Dorsolateral prefrontal cortex (tissue), 118 donors: ENCODE results near the gene ITGA3. TPM values are rescaled to one million over a fixed set of nuclear protein-coding genes. Genes with fewer than 3 reads are reported as not detected.

Source experiments
- total RNA-seq, 120 experiments: library from RNA; stranded (reverse); gene quantifications; one replicate each; pipeline versions ENCODE4 v1.2.3 to v1.2.4, GENCODE V29; 2022

Gene ITGA3
- total RNA-seq, 120 experiments from 2014 or later, result 12.7 to 53.3 (median 33.2) TPM

Other genes starting within 250 kb of the ITGA3 start
- gene TAC4, start 208.0 kb upstream of the ITGA3 start, total RNA-seq, result 1 to 10 TPM in 1 of 120 experiments, under 1 TPM in 1, not detected in 118; 0.97 to 1.3 TPM
- gene DLX4, start 86.9 kb upstream of the ITGA3 start, total RNA-seq, result 1 to 10 TPM in 20 of 120 experiments, under 1 TPM in 41, not detected in 59; 0.27 to 2.5 (median 0.76) TPM
- under 1 TPM in 49 of 120 experiments, not detected in 71; 0.14 to 0.93 (median 0.37) TPM for gene DLX3, start 60.9 kb upstream of the ITGA3 start, total RNA-seq
- 100 to 1,000 TPM in 115 of 120 experiments, 10 to 100 TPM in 5; 87.1 to 176 (median 131) TPM for gene PDK2, start 39.2 kb downstream of the ITGA3 start, total RNA-seq
- 100 to 1,000 TPM in 2 of 120 experiments, 10 to 100 TPM in 118; 17.9 to 122 (median 58.2) TPM for gene SAMD14, start 74.0 kb downstream of the ITGA3 start, total RNA-seq
- 100 to 1,000 TPM in 118 of 120 experiments, 10 to 100 TPM in 2; 74.6 to 225 (median 160) TPM for gene PPP1R9B, start 94.6 kb downstream of the ITGA3 start, total RNA-seq
- 1 to 10 TPM in 57 of 120 experiments, under 1 TPM in 26, not detected in 37; 0.37 to 7.6 (median 1.3) TPM for gene SGCA, start 109.9 kb downstream of the ITGA3 start, total RNA-seq
- gene COL1A1, start 145.5 kb downstream of the ITGA3 start, total RNA-seq, result 10 to 100 TPM in 16 of 120 experiments, 1 to 10 TPM in 95, under 1 TPM in 9; 0.25 to 23.1 (median 3.3) TPM
- gene TMEM92, start 218.4 kb downstream of the ITGA3 start, total RNA-seq, result 1 to 10 TPM in 4 of 120 experiments, under 1 TPM in 26, not detected in 90; 0.14 to 2.1 (median 0.43) TPM